Measurements from ENCODE around the gene GULP1. TPM values are rescaled to one million over a fixed set of nuclear protein-coding genes. Genes with fewer than 3 reads are reported as not detected.
"Not testable (repeated sequence)": the region's sequence is repeated elsewhere in the genome, so short reads cannot be mapped to it uniquely, and the experiment has no call there.

Gene GULP1
- total RNA-seq, 1 donor from 2014 or later: 4.6 TPM

GRCh38 chr2:188444106-188444835 lies 152.6 kb downstream of the GULP1 start:
- intact Hi-C loops (cut with micrococcal nuclease): no loop called here
- ATAC-seq: no peak
- no peak for DNase-seq

GRCh38 chr2:188449561-188449960 lies 157.9 kb downstream of the GULP1 start:
- no peak for DNase-seq
- no peak for ATAC-seq
- intact Hi-C loops (cut with micrococcal nuclease): no loop called here

GRCh38 chr2:188449971-188450370 lies 158.3 kb downstream of the GULP1 start:
- ATAC-seq: no peak
- DNase-seq: no peak
- intact Hi-C loops (cut with micrococcal nuclease): no loop called here

GRCh38 chr2:188450732-188451483 lies 159.2 kb downstream of the GULP1 start:
- intact Hi-C loops (cut with micrococcal nuclease): no loop called here
- ATAC-seq (no peak), DNase-seq (no peak)

- no peak for DNase-seq
- ATAC-seq: no peak
- intact Hi-C loops (cut with micrococcal nuclease): no loop called here
These were observed 160.4 kb downstream of the GULP1 start for GRCh38 chr2:188452084-188452483.

- ATAC-seq: no peak
- DNase-seq: no peak
- intact Hi-C loops (cut with micrococcal nuclease): no loop called here
These were observed 164.6 kb downstream of the GULP1 start for GRCh38 chr2:188456114-188456909.

GRCh38 chr2:188459061-188459460 lies 167.4 kb downstream of the GULP1 start:
- intact Hi-C loops (cut with micrococcal nuclease): no loop called here
- DNase-seq: no peak
- no peak for ATAC-seq

GRCh38 chr2:188466078-188466477 lies 174.4 kb downstream of the GULP1 start:
- intact Hi-C loops (cut with micrococcal nuclease); ATAC-seq; DNase-seq: not testable (repeated sequence)

GRCh38 chr2:188466761-188467160 lies 175.1 kb downstream of the GULP1 start:
- intact Hi-C loops (cut with micrococcal nuclease): no loop called here
- DNase-seq (no peak), ATAC-seq (no peak)

- DNase-seq (no peak), ATAC-seq (no peak)
- intact Hi-C loops (cut with micrococcal nuclease): no loop called here
These were observed 179.5 kb downstream of the GULP1 start for GRCh38 chr2:188471166-188471565.

- intact Hi-C loops (cut with micrococcal nuclease): no loop called here
- no peak for DNase-seq
- no peak for ATAC-seq
These were observed 181.6 kb downstream of the GULP1 start for GRCh38 chr2:188473306-188473705.

GRCh38 chr2:188474316-188474715 lies 182.6 kb downstream of the GULP1 start:
- ATAC-seq (no peak), DNase-seq (no peak)
- intact Hi-C loops (cut with micrococcal nuclease): no loop called here

GRCh38 chr2:188475945-188476344 lies 184.3 kb downstream of the GULP1 start:
- ATAC-seq: no peak
- DNase-seq: no peak
- intact Hi-C loops (cut with micrococcal nuclease): no loop called here

- DNase-seq: no peak
- ATAC-seq: no peak
- intact Hi-C loops (cut with micrococcal nuclease): no loop called here
These were observed 186.0 kb downstream of the GULP1 start for GRCh38 chr2:188477564-188478103.

- DNase-seq (no peak), ATAC-seq (no peak)
- intact Hi-C loops (cut with micrococcal nuclease): no loop called here
These were observed 187.1 kb downstream of the GULP1 start for GRCh38 chr2:188478724-188479123.

GRCh38 chr2:188481474-188481873 lies 189.8 kb downstream of the GULP1 start:
- no peak for DNase-seq
- no peak for ATAC-seq
- intact Hi-C loops (cut with micrococcal nuclease): no loop called here

GRCh38 chr2:188485496-188485895 lies 193.8 kb downstream of the GULP1 start:
- DNase-seq: no peak
- intact Hi-C loops (cut with micrococcal nuclease): no loop called here
- no peak for ATAC-seq

GRCh38 chr2:188492751-188493150 lies 201.1 kb downstream of the GULP1 start:
- intact Hi-C loops (cut with micrococcal nuclease): no loop called here
- ATAC-seq: no peak
- no peak for DNase-seq

GRCh38 chr2:188494906-188495305 lies 203.2 kb downstream of the GULP1 start:
- ATAC-seq: no peak
- intact Hi-C loops (cut with micrococcal nuclease): no loop called here
- no peak for DNase-seq

- intact Hi-C loops (cut with micrococcal nuclease): no loop called here
- ATAC-seq: no peak
- no peak for DNase-seq
These were observed 204.3 kb downstream of the GULP1 start for GRCh38 chr2:188495969-188496431.
